ENCODE results near the gene KDR.

DNA sequence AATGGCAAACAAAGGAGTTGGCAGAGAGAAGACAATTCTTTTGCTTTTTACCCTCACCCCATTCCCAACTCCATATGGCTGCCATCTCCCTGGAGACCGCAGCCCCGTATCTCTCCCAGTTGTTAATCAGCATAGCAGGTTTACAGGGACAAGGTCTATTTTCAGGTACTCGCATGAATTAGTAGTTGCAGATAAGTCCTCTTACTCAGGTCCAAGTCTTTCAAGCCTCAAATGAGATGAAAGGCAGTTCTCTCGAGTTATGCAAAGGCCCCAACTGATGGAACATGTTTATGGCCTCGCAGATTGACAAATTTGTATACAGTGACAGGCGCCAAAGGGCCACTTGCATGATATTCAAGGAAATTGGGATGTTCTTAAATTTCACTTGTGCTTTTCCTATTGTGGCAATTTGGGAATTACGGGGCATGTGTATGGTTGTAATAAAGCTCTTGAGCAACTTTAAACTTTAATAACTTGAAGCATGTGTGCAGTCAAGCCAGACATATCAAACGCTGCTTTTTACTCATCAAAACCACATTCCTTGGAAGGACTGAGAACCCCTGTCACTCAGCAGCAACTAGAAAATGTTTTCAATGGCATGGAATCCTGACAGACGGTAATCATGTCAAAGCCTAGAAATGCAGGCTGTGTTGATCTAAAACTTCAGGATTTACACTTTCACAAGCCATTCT is 45.1 kb downstream of the KDR start:
- TF ChIP-seq, protein P1, sequence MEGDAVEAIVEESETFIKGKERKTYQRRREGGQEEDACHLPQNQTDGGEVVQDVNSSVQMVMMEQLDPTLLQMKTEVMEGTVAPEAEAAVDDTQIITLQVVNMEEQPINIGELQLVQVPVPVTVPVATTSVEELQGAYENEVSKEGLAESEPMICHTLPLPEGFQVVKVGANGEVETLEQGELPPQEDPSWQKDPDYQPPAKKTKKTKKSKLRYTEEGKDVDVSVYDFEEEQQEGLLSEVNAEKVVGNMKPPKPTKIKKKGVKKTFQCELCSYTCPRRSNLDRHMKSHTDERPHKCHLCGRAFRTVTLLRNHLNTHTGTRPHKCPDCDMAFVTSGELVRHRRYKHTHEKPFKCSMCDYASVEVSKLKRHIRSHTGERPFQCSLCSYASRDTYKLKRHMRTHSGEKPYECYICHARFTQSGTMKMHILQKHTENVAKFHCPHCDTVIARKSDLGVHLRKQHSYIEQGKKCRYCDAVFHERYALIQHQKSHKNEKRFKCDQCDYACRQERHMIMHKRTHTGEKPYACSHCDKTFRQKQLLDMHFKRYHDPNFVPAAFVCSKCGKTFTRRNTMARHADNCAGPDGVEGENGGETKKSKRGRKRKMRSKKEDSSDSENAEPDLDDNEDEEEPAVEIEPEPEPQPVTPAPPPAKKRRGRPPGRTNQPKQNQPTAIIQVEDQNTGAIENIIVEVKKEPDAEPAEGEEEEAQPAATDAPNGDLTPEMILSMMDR (IDR thresholded peaks at IDR 0.05; ENCODE audit: borderline replicate concordance, extremely low read depth, low read length, poor library complexity, severe bottlenecking) = no peak
- no peak for TF ChIP-seq EZH2 (IDR thresholded peaks at IDR 0.05; ENCODE audit: borderline replicate concordance, low read depth, low read length, severe bottlenecking)

Measured in DND-41 (cell line).